Gastrocnemius medialis (tissue), 4 donors: ENCODE measurements around the gene TIFAB. TPM values are rescaled to one million over a fixed set of nuclear protein-coding genes. Genes with fewer than 3 reads are reported as not detected.

ENCODE experiments used
- ATAC-seq, 2 donors: fragments of 150-250 bp; one replicate each; pipeline ENCODE4 v1.9.1; 2016
- DNase-seq, 2 donors: peaks; one replicate each; pipeline ENCODE4 v3.0.0-alpha.2; 2019
- H3K27ac ChIP-seq, 4 donors: fragments of 200-600 bp; sonication (generic); 1 replicate in 1 of 4; 2 replicates in 3 of 4; pipeline ENCODE4 v1.5.1; 2016 to 2018; ENCODE audit warnings: mild to moderate bottlenecking in 2 of 4, moderate library complexity in 1 of 4
- H3K27me3 ChIP-seq, 3 donors: fragments of 200-600 bp; sonication (generic) in 2 of 3; 1 replicate in 1 of 3; 2 replicates in 2 of 3; pipeline versions ENCODE4 v1.5.1 to v1.6.0; 2016 to 2019; ENCODE audit warnings: mild to moderate bottlenecking in 1 of 3, moderate library complexity in 1 of 3
- H3K36me3 ChIP-seq, 2 donors: fragments of 200-600 bp; sonication (generic) in 1 of 2; one replicate each; pipeline ENCODE4 v1.5.1; 2017 to 2018
- H3K4me1 ChIP-seq, 2 donors: fragments of 200-600 bp; sonication (generic) in 1 of 2; one replicate each; pipeline ENCODE4 v1.5.1; 2016 to 2017; ENCODE audit warnings: mild to moderate bottlenecking in 2 of 2
- H3K4me3 ChIP-seq, 4 donors: fragments of 200-600 bp; sonication (generic) in 3 of 4; 1 replicate in 1 of 4; 2 replicates in 3 of 4; pipeline ENCODE4 v1.5.1; 2016 to 2019; ENCODE audit warnings: mild to moderate bottlenecking in 2 of 4
- H3K9me3 ChIP-seq, 3 donors: fragments of 200-600 bp; sonication (generic) in 2 of 3; 1 replicate in 1 of 3; 2 replicates in 2 of 3; pipeline ENCODE4 v1.5.1; 2016 to 2019
- POLR2A ChIP-seq, 2 donors: fragments of 450-650 bp; IDR thresholded peaks; one replicate each; pipeline ENCODE4 v1.6.1; 2017; ENCODE audit warnings: antibody characterized with exemption in 2 of 2, mild to moderate bottlenecking in 2 of 2, moderate library complexity in 2 of 2
- in situ Hi-C, 4 donors: fragments of 200-750 bp; cut with MboI; loops; one replicate each; pipeline versions ENCODE4 v1.15.0 to v1.8.0; 2017; ENCODE audit warnings: low sequenced_read_pairs in 4 of 4
- intact Hi-C: fragments of 100-400 bp; cut with DNase I; formaldehyde crosslinking; loops from one replicate; pipeline ENCODE4 v1.15.1; 2023; ENCODE audit warnings: low total_unique reads
- total RNA-seq, 4 donors: library from RNA; depleted of rRNA; stranded (reverse); fragments of >200 nt; gene quantifications; one replicate each; pipeline versions ENCODE4 v1.1.0 to v1.2.3, GENCODE V29; 2016
- TF ChIP-seq, protein P1 (sequence below), 5 experiments: fragments of 450-650 bp in 3 of 5; fragments of 200-600 bp in 2 of 5; sonication (generic) in 2 of 5; IDR thresholded peaks in 4 of 5; conservative IDR thresholded peaks in 1 of 5; 1 replicate in 4 of 5; 2 replicates in 1 of 5; pipeline ENCODE4 v1.5.1; 2016 to 2019; ENCODE audit warnings: antibody characterized with exemption in 5 of 5, mild to moderate bottlenecking in 3 of 5, moderate library complexity in 3 of 5

Gene TIFAB
- total RNA-seq, 4 donors from 2014 or later: not detected

DNA sequence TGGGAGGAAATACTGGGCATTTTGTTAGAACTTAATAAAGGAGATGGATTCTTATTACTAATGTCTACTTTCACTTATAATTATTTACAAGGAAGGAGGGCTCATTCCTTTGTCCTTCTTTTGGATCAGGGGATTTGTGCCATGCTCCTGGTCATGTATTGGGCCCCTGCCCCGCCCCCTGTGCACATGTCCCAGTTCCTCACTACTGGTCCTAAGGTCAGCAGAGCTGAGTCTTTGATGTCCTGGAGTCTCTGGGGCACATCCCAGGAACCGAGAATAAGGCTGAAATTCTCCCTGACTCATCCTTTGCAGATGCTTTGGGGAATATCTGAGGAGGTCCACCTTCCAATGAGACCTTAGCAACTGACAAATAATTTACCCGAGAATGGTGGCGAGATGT, 19.6 kb upstream of the TIFAB start:
- H3K4me1 ChIP-seq: no peaks in the 10 kb centered on the region
- intact Hi-C loops: no loop called here
- DNase-seq (no peak), ATAC-seq (no peak)
- no peaks in the 10 kb centered on the region for H3K9me3 ChIP-seq
- in situ Hi-C loops: loop anchor here in 3 of 4 donors (25.0 kb wide), 1 partner anchor 366 kb away; the partner anchor contains the start of gene SLC25A48 (in 3 of the 3)
- peaks cover 0 to 10% (median 0%) of the 10 kb centered on the region in 3 donors for H3K27me3 ChIP-seq
- no peaks in the 10 kb centered on the region for H3K36me3 ChIP-seq
- TF ChIP-seq, protein P1, sequence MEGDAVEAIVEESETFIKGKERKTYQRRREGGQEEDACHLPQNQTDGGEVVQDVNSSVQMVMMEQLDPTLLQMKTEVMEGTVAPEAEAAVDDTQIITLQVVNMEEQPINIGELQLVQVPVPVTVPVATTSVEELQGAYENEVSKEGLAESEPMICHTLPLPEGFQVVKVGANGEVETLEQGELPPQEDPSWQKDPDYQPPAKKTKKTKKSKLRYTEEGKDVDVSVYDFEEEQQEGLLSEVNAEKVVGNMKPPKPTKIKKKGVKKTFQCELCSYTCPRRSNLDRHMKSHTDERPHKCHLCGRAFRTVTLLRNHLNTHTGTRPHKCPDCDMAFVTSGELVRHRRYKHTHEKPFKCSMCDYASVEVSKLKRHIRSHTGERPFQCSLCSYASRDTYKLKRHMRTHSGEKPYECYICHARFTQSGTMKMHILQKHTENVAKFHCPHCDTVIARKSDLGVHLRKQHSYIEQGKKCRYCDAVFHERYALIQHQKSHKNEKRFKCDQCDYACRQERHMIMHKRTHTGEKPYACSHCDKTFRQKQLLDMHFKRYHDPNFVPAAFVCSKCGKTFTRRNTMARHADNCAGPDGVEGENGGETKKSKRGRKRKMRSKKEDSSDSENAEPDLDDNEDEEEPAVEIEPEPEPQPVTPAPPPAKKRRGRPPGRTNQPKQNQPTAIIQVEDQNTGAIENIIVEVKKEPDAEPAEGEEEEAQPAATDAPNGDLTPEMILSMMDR (IDR thresholded peaks at IDR 0.05 in 4 of 5, conservative IDR thresholded peaks at IDR 0.05 in 1 of 5): no peak
- TF ChIP-seq POLR2A (IDR thresholded peaks at IDR 0.05): no peak
- no peak overlapping the region for H3K27ac ChIP-seq
- no peak overlapping the region for H3K4me3 ChIP-seq

DNA sequence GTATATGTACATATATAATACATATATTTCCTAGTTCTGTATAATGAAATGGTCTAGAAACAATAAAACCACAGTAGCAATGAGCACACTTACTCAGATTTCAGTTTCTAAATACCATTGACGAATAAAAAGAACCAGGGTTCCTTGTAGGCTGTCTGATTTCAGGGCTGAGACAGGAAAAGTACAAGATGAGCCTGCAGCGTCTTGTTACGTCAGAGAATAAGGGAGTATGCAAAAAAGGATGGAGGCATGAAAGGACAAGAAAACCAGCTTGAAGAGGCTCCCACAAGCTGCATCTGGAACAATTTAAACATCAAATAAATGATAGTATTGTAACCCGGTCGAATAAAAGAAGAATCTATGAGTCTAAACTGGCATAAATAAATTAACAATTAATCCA, 17.8 kb upstream of the TIFAB start:
- DNase-seq: no peak
- Histone ChIP-seq H3K9me3 (no peaks in the 10 kb centered on the region), H3K27ac (no peak overlapping the region), H3K36me3 (no peaks in the 10 kb centered on the region), H3K4me3 (no peak overlapping the region), H3K27me3 (peaks cover 0 to 18% (median 0%) of the 10 kb centered on the region in 3 donors), H3K4me1 (peaks cover 0 to 4% of the 10 kb centered on the region in 2 donors)
- intact Hi-C loops (loop anchor here (5.0 to 10.0 kb wide), 2 partner anchors 97 to 365 kb away; partner anchors contain the start of gene SLC25A48), in situ Hi-C loops (loop anchor here in 3 of 4 donors (5.0 to 25.0 kb wide), 2 partner anchors 82 to 367 kb away; partner anchors contain the start of gene SLC25A48 (in 3 of the 3))
- no peak for ATAC-seq
- TF ChIP-seq, protein P1 (IDR thresholded peaks at IDR 0.05 in 4 of 5, conservative IDR thresholded peaks at IDR 0.05 in 1 of 5): no peak
- no peak for TF ChIP-seq POLR2A (IDR thresholded peaks at IDR 0.05)

- Histone ChIP-seq H3K36me3 (no peaks in the 10 kb centered on the region), H3K4me3 (no peak overlapping the region), H3K9me3 (no peaks in the 10 kb centered on the region), H3K27ac (no peak overlapping the region), H3K4me1 (peaks cover 0 to 4% of the 10 kb centered on the region in 2 donors), H3K27me3 (peaks cover 0 to 18% (median 0%) of the 10 kb centered on the region in 3 donors)
- in situ Hi-C loops (loop anchor here in 3 of 4 donors (5.0 to 25.0 kb wide), 2 partner anchors 84 to 369 kb away; partner anchors contain the start of gene SLC25A48 (in 3 of the 3)), intact Hi-C loops (loop anchor here (5.0 to 10.0 kb wide), 2 partner anchors 99 to 366 kb away; partner anchors contain the start of gene SLC25A48)
- TF ChIP-seq, protein P1 (IDR thresholded peaks at IDR 0.05 in 4 of 5, conservative IDR thresholded peaks at IDR 0.05 in 1 of 5): no peak
- TF ChIP-seq POLR2A (IDR thresholded peaks at IDR 0.05): no peak
- ATAC-seq (no peak), DNase-seq (no peak)
Observed at GRCh38 chr5:135468541-135468940, 16.4 kb upstream of the TIFAB start.

- H3K27me3 ChIP-seq: peaks cover 0 to 18% (median 0%) of the 10 kb centered on the region in 3 donors
- DNase-seq: no peak
- H3K4me3 ChIP-seq: no peak overlapping the region
- no peaks in the 10 kb centered on the region for H3K9me3 ChIP-seq
- intact Hi-C loops (loop anchor here (5.0 to 10.0 kb wide), 2 partner anchors 99 to 367 kb away; partner anchors contain the start of gene SLC25A48), in situ Hi-C loops (loop anchor here in 3 of 4 donors (5.0 to 25.0 kb wide), 2 partner anchors 84 to 369 kb away; partner anchors contain the start of gene SLC25A48 (in 3 of the 3))
- H3K27ac ChIP-seq: no peak overlapping the region
- no peak for TF ChIP-seq POLR2A (IDR thresholded peaks at IDR 0.05)
- TF ChIP-seq, protein P1 (IDR thresholded peaks at IDR 0.05 in 4 of 5, conservative IDR thresholded peaks at IDR 0.05 in 1 of 5): no peak
- no peaks in the 10 kb centered on the region for H3K36me3 ChIP-seq
- no peak for ATAC-seq
- peaks cover 0 to 4% of the 10 kb centered on the region in 2 donors for H3K4me1 ChIP-seq
Observed at GRCh38 chr5:135467871-135468485, 15.8 kb upstream of the TIFAB start.
